Mesodermal cell (in vitro differentiated cells): Measurements from ENCODE around the gene INCA1.
A peak's percentile ranks its signal among the peaks of the same experiment; 100 is the strongest.

ENCODE experiments used
- H3K27ac ChIP-seq: 2 replicates; pipeline ENCODE4 v1.7.0; 2013; ENCODE audit warnings: mild to moderate bottlenecking, low read depth, low read length, moderate library complexity; ENCODE audit not compliant: severe bottlenecking
- H3K36me3 ChIP-seq: 2 replicates; pipeline ENCODE4 v1.7.1; 2013; ENCODE audit warnings: mild to moderate bottlenecking, low read length, moderate library complexity; ENCODE audit not compliant: control insufficient read depth, insufficient read depth
- H3K4me1 ChIP-seq: one replicate; pipeline ENCODE4 v1.7.1; 2013; ENCODE audit warnings: mild to moderate bottlenecking, low read length; ENCODE audit not compliant: insufficient read depth, control insufficient read depth, poor library complexity, severe bottlenecking
- H3K4me3 ChIP-seq: 2 replicates; pipeline ENCODE4 v1.7.0; 2013; ENCODE audit warnings: low read length, control low read depth, mild to moderate bottlenecking; ENCODE audit not compliant: insufficient read depth, poor library complexity, severe bottlenecking; ENCODE audit errors: extremely low read depth
- H3K9me3 ChIP-seq: 2 replicates; pipeline ENCODE4 v1.7.1; 2013; ENCODE audit warnings: mild to moderate bottlenecking, low read length, moderate library complexity; ENCODE audit not compliant: control insufficient read depth
- WGBS, 2 experiments: methylation state at CpG; one replicate each; pipeline ENCODE4 v1.1.5; 2013; ENCODE audit warnings: missing lambda C conversion rate in 2 of 2; ENCODE audit not compliant: insufficient coverage in 2 of 2; 5-methylcytosine and 5-hydroxymethylcytosine counted together

The INCA1 gene

GRCh38 chr17:4969551-4970173 is 27.7 kb downstream of the INCA1 start:
- Histone ChIP-seq H3K4me3 (peak overlapping the region; percentile 81), H3K27ac (peak overlapping the region; percentile 97), H3K4me1 (peaks cover 10% of the 10 kb centered on the region), H3K9me3 (peaks cover 4% of the 10 kb centered on the region), H3K36me3 (peaks cover 60% of the 10 kb centered on the region)
- 86% methylated on average over 16 of the region's 16 CpGs for WGBS, 2 experiments

DNA sequence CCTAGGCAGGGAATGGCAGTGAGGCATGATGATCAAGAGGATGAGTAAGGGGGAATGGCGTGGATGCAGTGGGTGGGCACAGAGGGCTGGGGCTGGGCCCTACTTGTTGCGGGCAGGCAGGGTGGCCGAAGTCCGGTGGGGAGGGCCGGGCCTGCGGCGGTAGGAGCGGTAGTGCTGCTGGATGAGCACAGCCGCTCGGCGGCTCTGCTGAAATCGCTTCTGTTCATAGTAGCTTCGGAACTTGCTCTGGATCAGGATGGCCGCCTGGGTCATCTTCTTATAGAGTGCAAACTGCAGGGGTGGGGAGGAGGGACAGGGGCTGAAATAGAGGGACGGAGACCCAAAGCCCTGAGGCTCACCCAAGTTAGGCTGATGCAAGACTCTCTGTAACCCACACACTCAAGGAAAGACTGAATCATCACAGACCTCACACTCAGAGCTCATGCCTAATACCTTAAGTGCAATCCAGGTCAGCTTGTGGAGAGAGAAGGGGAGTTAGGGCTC is 28.2 kb downstream of the INCA1 start:
- H3K27ac ChIP-seq = peak overlapping the region; percentile 97
- H3K4me3 ChIP-seq = peak overlapping the region; percentile 81
- 9 to 29% methylated on average over 14 to 15 of the region's 15 CpGs for WGBS, 2 experiments

DNA sequence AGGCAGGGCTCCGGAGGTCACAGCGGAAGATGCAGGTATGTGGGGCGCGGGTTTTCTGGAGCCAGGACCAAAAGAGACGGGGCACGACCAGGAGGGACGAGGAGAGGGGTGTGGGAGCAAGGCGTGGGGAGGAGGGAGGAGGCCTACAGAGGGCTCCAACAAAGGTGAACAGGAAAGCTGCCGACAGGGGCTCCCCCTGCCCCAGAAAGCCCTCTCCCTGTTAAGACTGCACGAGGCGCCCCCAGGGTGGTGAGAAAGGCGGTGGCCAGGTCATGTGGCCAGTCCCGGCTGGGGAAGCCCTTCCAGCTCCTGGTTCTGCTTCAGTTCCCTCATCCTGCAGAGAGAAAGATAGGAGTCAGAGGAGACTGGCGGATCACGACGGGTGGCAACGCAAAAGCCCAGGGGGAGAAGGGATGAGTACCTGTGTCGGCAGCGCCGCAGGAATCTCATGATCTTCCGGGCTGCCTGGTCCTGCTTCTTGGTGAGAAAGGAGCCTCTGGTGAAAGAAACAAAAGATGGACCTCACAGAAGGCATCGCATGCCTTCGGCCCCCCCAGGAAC is 28.8 kb downstream of the INCA1 start:
- 2 to 3% methylated on average over 15 to 18 of the region's 23 CpGs for WGBS, 2 experiments
- H3K4me1 ChIP-seq = peaks cover 10% of the 10 kb centered on the region
- peak overlapping the region; percentile 97 for H3K27ac ChIP-seq
- peak overlapping the region; percentile 81 for H3K4me3 ChIP-seq
- peaks cover 4% of the 10 kb centered on the region for H3K9me3 ChIP-seq
- peaks cover 53% of the 10 kb centered on the region for H3K36me3 ChIP-seq

More for the DNA sequence above, 28.2 kb downstream of the INCA1 start:
- Histone ChIP-seq H3K36me3 (peaks cover 57% of the 10 kb centered on the region), H3K4me1 (peaks cover 10% of the 10 kb centered on the region), H3K9me3 (peaks cover 4% of the 10 kb centered on the region)

DNA sequence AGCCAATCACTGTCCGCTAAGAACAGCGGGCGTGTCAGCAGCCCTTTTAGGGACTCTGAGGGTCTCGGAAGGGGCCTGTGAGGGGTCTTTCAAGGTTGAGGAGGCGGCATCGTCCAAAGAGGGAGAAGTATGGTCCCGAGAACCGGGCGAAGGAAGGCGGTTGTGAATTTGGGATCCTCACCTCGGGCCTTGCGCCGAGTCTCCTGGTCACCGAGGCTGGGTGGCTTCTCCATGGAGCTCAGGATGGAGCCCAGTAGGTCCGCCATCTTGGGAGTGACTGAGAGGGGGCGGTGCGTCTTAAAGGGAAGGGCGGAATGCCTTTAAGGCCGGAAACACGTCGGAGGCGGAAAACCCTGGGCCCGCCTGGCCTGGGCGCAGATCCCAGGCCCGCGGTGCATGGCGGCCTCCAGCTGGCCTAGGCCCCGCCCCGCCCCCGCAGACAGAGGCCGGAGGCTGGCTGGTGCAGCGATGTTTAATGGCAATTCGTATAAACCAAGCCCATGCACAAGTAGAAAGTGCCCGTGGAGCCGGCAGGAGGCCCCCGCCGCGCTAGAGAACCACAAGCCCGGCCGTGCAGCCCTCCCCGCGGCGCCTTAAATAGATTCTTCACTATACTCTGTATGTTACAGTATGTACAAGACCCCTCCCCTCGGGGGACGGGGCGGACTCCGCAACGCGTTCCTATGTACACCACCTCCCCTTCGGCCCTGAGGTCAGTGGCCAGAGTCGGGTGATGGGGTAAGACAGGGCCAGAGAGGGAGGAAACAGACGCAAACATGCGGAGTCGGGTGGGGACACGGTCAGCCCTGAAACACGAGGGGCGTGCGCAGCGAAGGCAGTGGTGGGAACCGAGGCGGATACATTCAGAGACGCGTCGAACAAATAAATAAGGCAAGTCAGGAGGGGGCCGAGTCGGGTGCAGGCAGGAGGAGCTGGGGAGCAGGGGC is 29.5 kb downstream of the INCA1 start, which contains the start of gene SPAG7:
Gene SPAG7, minus strand, starts transcription at position 279 of the 947 bp plus-strand sequence. Its CDS starts 13 bp downstream, at position 266.
- Histone ChIP-seq H3K36me3 (peaks cover 55% of the 10 kb centered on the region), H3K4me3 (peak within 1 kb of the TSS; percentile 81), H3K9me3 (peaks cover 4% of the 10 kb centered on the region), H3K4me1 (peaks cover 10% of the 10 kb centered on the region), H3K27ac (peak within 1 kb of the TSS; percentile 97)
- 1% methylated on average over 49 to 54 of the region's 66 CpGs for WGBS, 2 experiments

- Histone ChIP-seq H3K9me3 (peaks cover 4% of the 10 kb centered on the region), H3K4me1 (peaks cover 10% of the 10 kb centered on the region), H3K27ac (peak overlapping the region; percentile 97), H3K4me3 (peak overlapping the region; percentile 81), H3K36me3 (peaks cover 53% of the 10 kb centered on the region)
- WGBS, 2 experiments = 1 to 2% methylated on average over 24 to 28 of the region's 42 CpGs
These were observed 30.3 kb downstream of the INCA1 start for GRCh38 chr17:4966844-4967538.

- Histone ChIP-seq H3K4me1 (peaks cover 12% of the 10 kb centered on the region), H3K27ac (no peak overlapping the region), H3K9me3 (peaks cover 4% of the 10 kb centered on the region), H3K4me3 (no peak overlapping the region), H3K36me3 (peaks cover 49% of the 10 kb centered on the region)
- 96 to 98% methylated on average over 7 to 8 of the region's 15 CpGs for WGBS, 2 experiments
These were observed 31.9 kb downstream of the INCA1 start for GRCh38 chr17:4965311-4965986.

DNA sequence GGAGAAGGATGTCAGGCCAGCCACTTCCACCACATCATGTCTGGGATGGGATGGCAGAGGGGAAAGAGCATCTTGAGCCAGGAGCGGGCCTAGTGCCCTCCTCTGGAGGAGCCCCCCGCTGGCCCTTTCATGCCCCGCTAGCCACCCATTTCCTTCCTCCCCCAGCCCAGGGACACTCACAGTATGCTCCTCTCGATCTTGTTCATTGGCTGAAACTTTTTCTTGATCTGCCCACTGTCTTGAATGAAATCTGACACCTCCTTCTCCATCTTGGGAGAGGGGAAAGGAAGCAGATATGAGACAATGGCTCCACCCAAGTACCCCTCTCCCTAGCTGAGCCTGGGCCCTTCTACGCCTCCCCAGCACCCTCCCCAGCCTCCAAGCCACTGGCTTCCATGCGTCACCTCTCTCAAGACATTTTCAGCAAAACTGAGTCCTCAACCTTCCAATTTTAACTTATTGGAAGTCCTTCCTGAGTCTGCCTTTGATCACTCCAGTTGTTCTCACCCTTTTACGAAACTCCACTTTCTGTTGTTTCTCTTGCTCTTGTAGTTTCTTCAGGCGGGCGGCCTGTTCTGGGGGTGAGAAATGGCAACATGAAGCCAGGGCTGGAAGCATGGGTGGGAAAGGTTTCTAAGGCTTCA is 36.9 kb downstream of the INCA1 start:
- Histone ChIP-seq H3K27ac (no peak overlapping the region), H3K9me3 (peaks cover 4% of the 10 kb centered on the region), H3K4me3 (no peak overlapping the region), H3K4me1 (peaks cover 10% of the 10 kb centered on the region), H3K36me3 (peaks cover 58% of the 10 kb centered on the region)
- 91 to 100% methylated on average over 2 to 5 of the region's 9 CpGs for WGBS, 2 experiments

DNA sequence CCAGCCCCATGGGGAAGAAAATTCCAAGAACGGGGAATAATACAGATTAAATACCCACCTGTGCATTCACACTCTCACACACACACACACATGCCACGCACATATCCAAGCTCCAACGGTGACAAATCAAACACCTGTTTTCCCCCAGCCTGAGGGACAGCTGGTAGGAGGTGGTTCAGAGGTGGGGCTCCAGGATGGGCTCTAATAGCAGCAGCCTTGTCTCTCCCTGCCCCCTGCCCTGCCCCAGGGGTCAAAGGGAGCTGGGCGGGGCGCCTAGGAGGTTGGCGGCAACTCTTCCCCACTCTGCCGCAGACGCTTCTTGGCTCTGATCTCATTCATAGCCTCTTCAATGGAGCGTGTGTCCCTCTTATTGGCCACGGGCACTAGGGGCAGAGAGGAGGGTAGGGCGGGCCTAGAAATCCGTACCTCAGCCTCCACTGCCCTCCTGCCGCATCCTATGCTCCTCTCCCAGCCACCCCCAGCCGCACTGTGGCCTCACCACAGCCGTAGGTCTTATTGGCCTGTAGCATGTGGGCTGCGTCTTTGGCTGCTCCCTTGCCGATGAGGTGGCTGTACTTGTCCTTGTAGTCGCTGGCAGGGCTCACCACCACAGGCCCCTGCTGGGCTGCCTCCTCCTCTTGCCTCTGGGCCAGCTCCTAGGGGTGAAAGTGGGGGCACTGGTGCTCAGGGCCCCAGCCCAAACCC is 37.9 kb downstream of the INCA1 start:
- no peak overlapping the region for H3K4me3 ChIP-seq
- H3K27ac ChIP-seq = no peak overlapping the region
- no peaks in the 10 kb centered on the region for H3K9me3 ChIP-seq
- 94 to 97% methylated on average over 9 to 15 of the region's 18 CpGs for WGBS, 2 experiments
- peaks cover 10% of the 10 kb centered on the region for H3K4me1 ChIP-seq
- peaks cover 53% of the 10 kb centered on the region for H3K36me3 ChIP-seq

DNA sequence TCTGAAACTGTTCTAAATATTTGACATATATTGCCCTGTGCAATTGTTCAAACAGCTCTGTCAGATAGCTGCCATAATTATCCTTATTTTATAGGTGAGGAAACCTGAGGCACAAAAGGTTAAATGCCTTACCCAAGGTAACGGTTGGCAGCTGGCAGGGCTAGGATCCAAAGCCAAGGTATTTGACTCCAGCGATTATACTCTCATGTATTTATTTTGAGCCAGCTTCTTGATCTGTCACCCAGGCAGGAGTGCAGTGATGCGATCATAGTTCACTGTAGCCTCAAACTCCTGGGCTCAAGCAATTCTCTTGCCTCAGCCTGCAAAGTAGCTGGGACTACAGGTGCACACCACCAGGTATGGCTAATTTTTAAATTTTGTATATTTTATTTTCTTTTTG is 39.2 kb downstream of the INCA1 start:
- H3K4me1 ChIP-seq = peaks cover 19% of the 10 kb centered on the region
- no peak overlapping the region for H3K4me3 ChIP-seq
- WGBS, 2 experiments = 95 to 100% methylated on average over 3 of the region's 3 CpGs
- H3K36me3 ChIP-seq = peaks cover 51% of the 10 kb centered on the region
- no peak overlapping the region for H3K27ac ChIP-seq
- H3K9me3 ChIP-seq = no peaks in the 10 kb centered on the region
